GM23248 (cell line): ENCODE measurements around the gene B3GALT5.

Experiments
- EZH2 ChIP-seq: fragments of 200-600 bp; sonication (generic); IDR thresholded peaks from 2 replicates; pipeline ENCODE4 v1.6.1; 2018; ENCODE audit warnings: antibody characterized with exemption, mild to moderate bottlenecking; ENCODE audit not compliant: insufficient read depth, poor library complexity, severe bottlenecking
- EZH2phosphoT487 ChIP-seq: fragments of 200-600 bp; sonication (generic); IDR thresholded peaks from 2 replicates; pipeline ENCODE4 v1.6.1; 2018; ENCODE audit warnings: antibody characterized with exemption, moderate library complexity, mild to moderate bottlenecking, low read depth; ENCODE audit not compliant: insufficient read depth

GRCh38 chr21:39616211-39616772 lies 3.6 kb downstream of the B3GALT5 start:
- TF ChIP-seq EZH2 (no peak), EZH2phosphoT487 (no peak)
